Measurements from ENCODE around the gene SAMSN1.
"Not testable (repeated sequence)": the region's sequence is repeated elsewhere in the genome, so short reads cannot be mapped to it uniquely, and the experiment has no call there.

The SAMSN1 gene

DNA sequence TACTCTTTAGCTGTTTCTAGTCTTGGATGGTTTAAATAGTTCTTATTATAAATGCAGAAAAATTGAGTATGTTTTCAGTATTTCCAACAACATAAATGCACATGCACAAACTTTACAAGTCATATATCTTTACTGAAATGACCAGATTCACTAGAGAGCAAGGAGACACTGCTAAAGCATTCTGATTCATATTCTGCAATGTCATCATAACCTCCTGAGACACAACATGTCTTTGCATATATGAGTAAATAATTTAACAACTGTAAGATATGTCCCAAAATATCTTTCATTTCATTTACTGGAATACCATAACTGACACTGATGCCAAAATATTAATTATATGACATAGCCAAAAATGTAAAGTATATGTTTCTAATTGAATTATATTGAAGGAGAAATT is 16.8 kb upstream of the SAMSN1 start:
- no peak for DNase-seq

DNA sequence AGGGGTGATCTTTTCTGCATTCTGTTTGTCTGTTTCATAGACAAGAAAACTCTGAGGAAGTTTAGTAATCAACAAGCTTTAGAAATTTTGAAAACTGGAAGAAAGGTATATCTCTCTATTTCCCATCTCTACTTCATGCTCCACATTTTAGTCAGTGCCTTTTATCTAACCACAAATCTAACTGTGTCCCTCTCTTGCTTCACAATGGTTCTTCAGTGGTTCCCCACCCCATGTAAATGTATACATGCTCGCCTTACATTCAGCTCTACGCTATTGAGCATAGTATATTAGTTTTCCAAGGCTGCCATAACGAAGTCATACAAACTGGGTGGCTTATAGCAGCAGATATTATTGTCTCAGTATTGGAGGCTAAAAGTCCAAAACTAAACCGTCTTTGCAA is 14.4 kb upstream of the SAMSN1 start:
- no peak for DNase-seq

DNA sequence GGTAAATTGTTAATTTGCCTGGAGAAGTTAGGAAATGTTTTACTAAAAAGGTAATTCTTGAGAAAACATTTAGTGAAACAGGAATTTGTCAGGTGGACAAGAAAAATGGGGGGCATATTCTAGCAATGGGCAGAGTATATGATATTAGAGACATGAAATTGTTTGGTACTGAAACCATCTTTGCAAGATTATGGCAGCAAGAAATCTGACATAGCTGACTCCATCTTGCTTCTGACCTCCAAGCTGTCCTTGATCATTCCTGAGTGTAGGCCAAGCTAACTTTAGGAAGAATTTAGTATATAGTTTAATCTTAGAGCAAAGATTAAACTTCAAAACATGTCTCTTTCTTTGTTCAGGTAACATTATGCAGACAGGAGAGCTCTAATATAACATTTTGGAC is 14.0 kb upstream of the SAMSN1 start:
- DNase-seq = no peak

DNA sequence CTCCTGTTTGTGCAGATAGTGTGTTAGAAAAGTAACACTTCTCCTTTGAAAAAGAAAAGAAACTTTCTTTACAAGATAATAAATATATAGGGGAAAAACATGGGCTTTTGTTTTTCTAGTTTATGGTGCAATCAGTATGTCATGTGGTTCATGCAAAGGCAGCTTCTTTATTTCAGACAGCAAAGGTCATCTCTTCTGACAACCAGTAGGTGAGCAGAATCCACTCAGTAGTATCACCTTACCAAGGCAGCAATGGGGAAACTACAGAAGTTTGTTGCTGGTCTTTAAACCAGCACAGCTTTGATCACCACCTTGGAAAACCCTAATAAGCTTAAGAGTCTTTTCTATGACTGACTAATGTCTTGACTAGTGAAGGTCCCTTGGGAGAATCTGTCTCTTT is 13.0 kb upstream of the SAMSN1 start:
- DNase-seq = no peak

DNA sequence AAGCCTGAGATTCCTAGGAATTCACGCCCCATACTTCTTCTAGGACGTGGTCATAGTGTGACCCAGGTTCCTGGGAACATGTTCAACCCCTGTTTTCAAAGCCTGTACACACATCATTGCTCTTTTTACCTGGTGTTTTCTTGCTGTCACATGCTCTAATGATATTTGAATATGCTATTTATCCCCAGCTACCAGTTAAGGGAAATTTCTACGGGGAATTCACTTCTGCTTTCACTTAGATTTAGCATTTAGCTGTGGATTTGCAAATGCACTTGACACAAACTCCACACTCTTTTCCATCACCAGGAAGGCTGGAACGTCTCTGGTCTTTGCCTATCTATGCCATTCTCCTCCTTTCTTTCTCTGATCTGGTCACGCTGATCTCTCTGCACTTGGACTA is 11.3 kb upstream of the SAMSN1 start:
- DNase-seq = no peak

DNA sequence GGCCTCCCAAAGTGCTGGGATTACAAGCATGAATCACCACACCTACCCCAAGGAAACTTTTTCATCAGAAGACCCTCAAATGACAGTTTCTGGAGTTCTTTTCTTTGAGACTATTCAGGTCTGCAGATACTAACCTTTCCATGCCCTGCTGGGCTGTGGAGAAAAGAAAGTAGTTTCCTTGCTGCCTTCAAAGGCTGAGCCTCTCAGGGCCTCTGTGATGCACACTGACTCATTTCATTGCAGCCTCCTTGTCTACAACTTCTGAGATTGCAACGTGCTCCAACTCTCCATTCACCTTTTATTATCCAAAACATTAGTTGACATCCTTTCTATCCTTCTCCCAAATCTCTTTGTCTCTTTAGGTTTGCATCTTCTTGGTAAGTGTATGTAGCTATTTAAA is 8.8 kb upstream of the SAMSN1 start:
- DNase-seq = no peak

DNA sequence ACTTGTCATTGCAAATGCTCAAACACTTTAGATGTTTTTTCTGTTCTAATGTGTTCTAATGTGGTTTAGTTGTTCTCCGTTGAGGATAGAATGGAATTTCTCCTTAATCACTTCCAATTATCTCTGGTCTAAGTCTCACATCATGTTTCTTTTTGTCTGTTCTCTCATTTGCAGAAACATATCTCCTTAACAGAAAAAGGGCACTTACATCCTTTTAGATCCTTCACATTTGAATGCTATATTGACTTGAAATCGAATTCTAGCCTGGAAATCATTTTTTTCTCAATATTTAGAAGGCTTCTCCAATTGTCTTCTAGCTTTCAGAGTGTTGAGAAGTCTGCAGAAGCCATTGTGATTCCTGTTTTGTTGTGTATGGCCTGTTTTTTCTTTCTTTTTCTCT is 7.3 kb upstream of the SAMSN1 start:
- no peak for DNase-seq

DNA sequence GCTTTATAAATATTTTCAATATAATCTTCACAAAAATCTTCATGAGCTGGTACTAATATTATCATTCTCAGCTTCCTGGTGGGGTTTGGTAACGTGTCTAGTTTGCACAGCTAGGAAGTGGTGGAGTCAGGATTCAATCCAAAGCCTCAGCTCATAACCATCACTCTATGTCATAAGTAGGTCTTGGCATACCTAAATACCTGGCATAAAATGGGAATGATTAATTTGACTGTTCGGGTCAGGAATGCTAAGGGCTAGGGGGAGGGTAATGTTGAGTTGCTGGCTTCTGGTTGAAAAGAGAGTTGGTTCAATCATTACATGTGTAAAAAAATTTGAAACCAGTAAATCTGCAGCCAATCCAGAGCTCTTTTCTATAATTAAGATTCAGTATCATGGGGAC is 5.6 kb upstream of the SAMSN1 start:
- no peak for DNase-seq

DNA sequence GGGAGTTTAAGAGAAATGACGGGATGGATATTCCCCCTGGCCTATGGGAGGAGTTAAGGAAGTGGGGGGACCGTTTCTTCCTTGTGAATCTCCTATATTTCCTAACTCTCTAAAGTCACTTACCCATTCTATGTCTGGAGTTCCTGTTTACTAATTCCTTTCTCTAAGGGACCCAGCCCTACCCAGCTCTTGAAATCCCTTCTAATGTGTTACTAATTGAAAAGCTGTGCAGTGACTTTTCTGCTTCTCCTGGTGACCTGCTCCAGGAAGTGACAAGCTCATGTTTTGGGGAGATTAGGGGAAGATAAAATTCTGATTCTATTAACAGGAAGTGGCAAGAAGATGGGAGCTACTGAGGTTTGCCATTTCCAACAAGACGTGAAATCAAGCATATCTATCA is 4.0 kb upstream of the SAMSN1 start:
- DNase-seq = no peak

DNA sequence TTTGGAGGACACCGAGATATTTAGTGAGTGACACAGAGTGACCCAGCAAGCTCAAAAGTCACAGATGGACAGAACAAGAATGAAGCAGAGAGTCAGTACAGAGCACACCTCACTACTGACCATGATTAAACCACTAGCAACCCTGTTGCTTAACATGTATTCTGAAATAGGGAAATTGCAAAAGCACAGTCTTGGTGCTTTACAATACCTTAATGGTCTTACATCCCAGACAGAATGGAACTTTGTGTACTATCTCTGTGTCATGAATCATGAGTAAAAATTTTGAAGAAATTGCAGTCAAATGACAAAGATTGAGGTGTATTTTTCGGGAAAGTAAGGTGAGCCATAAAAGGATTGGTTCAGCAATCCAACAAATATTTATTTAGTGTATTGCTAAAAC is 2.7 kb upstream of the SAMSN1 start:
- no peak for DNase-seq

DNA sequence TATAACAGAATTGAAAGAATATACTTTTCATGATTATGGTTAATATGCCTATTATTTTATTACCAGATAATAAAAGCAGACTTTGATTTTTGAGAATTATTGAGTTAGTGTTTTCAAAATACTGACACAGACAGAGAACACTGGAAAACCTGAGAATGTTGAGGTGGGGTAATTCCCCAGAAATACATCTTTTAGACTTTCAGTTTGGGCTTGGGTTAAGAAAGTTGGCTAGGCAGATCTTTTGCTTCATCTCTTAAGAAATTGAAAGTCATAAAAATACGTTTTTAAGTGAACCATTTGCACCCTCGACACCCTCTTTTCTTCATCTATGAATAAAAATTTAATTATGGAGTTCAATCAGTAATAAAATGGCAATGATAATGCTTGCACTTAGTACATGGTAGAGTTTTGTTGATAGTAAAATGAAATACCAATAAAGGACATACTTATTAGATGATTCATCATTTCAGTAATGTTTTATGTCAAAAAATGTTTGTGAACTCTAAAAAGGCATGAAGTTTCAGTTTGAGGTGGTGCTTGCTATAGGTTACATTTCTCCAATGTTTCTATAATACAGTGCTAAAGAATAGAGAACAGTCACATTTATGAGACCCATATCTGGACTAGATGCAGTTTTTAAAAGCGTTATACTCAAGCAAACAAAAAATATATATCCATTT is 1.9 kb upstream of the SAMSN1 start:
- DNase-seq = no peak

DNA sequence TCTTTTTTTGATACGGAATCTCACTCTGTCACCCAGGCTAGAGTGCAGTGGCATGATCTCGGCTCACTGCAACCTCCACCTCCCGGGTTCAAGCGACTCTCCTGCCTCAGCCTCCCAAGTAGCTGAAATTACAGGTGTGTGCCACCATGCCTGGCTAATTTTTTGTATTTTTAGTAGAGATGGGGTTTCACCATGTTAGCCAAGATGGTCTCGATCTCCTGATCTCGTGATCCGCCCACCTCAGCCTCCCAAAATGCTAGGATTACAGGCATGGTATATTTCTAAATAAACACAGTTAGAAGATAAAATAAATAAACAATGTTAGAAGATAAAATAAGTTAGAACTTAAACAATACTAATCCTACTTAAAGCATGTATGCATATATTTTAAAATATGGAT is 604 bp upstream of the SAMSN1 start:
- DNase-seq = not testable (repeated sequence)

DNA sequence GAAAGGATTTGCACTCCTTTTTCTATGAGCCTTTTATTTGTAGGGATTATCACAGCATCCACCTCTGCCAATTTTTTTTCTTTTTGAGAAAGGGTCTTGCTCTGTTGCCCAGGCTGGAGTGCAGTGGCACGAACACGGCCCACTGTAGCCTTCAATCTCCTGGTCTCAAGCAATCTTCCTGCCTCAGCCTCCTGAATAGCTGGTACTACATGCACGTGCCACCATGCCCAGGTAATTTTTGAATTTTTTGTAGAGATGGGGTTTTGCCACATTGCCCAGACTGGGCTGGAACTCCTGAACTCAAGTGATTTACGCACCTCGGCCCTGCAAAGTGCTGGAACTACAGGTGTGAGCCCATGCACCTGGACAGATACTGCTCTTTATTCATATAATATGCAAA is 2.1 kb downstream of the SAMSN1 start:
- DNase-seq = no peak

DNA sequence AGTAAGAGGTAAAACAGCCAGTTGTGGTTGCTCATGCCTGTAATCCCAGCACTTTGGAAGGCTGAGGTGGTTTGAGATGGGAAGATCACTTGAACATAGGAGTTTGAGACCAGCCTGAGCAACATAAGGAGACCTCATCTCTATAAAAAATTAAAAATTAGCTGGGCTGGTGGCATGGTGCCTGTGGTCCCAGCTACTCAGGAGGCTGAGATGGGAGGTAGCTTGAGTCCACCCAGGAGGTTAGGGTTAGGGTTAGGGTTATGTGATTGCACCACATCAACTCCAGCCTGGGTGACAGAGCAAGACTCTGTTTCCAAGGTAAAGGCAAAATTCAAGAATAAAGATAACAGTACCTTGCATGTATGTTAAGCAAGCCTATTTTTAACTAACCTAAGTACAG is 3.5 kb downstream of the SAMSN1 start:
- no peak for DNase-seq

DNA sequence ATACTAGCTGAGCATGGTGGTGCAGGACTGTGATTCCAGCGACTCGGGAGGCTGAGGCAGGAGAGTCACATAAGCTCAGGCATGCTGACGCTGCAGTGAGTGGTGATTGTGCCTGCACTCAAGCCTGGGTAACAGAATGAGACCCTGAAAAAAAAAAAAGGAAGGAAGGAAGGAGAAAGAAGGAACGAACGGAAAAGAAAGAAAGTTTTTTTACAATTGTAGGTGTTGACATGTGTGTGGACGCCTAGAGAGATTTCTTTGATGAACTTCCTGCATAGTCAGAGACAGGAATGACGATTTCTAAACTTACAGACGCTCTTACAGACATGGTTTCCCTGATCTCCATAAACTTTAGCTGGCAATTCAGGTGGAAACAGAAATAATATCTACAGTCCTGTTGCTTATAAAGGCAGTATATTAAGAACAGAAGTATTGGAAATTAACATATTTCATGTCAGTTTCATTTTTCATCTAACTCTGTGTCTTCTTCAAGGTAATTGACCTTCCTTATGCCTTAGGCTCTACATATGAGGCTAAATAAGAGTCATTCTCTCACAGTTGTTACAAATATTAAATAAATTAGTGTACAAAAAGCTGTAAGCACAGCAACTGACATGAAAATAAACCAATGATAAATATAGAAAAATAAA is 4.1 kb downstream of the SAMSN1 start:
- no peak for DNase-seq

DNA sequence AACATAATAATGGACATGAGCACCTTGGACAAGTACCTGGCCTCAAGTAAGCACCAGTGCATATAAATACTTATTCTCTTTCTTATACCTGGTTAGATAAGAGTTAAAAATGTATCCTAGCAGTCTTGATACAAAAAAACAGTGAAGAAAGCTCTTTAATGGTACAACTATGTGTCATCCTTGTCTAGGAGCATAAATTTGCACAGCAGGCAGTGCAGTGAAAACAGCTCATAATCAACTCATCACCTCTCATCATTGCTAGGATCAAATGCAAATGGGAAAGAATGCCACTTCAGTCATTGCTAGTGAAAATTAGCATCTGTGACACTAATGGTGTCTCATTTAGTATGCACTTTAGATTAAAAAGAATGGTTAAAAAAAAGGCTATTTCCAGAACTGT is 7.6 kb downstream of the SAMSN1 start:
- DNase-seq = no peak

DNA sequence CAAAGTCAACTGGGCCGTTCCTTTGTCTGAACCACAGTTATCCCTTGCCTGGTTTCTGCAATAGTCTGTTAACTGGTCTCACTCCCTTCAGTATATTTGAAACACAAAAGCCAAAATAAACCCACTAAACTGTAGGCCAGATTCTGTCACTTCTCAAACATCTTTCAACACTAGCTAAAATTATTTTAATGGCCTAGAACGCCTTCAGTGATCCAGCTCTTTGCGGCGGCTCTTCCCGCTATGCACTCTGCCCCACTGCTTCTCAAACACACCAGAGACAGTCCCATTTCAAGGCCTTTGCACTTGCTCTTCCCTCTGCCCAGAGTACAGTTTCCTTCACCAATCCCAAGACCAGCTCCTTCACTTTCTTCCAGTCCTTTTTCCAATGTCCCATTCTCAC is 9.2 kb downstream of the SAMSN1 start:
- no peak for DNase-seq

DNA sequence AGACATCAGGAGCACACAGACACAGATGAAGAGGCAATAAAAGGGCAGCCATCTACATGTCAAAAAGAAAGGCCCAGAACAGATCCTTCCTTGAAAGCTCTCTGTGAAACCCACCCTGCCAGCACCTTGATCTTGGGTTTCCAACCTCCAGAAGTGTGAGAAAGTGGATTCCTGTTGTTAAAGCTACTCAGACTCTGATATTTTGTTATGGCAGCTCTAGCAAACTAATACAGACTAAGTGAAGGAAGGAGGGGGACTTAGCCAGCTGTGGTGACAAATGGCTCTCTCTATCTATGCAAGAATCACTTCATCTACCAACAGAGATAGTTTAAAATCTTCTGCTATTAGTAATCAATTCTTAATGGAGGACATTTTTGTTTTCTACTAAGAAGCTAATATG is 10.4 kb downstream of the SAMSN1 start:
- DNase-seq = no peak

DNA sequence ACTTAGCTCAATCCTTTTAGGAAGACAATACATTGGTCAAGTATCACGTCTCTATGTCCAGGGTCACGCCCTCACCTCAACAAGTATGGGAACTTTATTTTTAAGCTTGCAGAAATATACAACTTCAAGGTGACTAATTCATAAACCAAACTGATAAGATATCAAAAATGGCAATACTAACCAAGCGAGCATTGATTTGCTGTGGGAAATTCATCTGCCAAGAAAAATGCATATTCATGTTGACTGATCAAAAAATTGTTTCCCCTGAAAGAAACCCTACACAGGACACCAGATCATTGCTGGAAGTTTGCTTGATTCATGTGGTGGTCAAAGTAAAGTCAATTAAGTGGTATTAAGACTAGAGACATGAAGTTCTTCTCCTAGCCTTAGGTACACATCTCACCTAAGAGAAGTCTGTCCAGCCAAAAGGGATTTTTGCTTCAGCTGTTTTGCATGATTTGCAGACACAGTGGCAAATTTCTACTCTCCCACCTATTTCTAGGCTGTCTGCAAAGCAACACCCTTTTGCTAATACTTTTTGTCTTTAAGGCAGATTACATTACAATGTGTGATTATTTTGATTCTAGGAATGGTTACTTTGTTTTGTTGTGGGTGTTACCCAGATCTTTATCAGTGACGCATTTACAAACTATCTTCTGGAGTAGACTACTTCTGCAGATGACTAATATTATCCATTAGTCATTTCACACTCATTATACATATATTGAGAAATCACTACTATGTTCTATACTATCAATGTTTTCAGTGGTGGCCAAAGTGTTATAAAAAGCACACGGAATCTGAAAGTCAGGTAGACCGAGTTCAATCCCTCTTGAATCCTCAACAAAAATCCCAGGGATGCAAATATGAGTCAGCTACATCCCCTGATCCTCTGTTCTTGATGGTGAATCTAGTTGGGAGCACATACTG is 12.4 kb downstream of the SAMSN1 start:
- DNase-seq = no peak

DNA sequence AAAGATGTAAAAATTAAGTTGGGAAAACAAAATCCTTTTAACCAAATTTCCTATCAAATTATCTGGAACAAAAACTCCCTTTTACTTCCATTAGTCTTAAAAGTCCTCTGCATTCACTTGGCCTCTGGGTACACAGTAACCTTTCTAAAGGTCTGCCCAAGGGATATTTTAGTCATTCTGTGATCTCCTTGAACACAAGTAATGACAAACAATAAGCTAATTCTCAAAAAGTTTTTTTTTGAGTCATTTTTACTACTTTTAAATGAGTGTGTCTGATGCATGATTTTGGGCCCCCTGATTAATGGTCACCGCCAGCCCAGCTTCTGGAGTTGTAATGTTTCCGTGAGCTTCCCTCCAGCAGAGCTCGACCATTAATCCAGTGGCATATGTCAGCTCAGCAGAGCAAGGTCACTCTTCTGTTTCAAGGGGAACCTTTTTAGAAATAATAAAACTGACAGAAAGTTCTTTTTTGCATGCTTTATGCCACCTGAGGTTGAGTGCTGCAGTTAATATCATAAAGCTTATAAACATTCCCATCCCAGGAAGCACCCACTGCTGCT is 14.3 kb downstream of the SAMSN1 start:
- no peak for DNase-seq

DNA sequence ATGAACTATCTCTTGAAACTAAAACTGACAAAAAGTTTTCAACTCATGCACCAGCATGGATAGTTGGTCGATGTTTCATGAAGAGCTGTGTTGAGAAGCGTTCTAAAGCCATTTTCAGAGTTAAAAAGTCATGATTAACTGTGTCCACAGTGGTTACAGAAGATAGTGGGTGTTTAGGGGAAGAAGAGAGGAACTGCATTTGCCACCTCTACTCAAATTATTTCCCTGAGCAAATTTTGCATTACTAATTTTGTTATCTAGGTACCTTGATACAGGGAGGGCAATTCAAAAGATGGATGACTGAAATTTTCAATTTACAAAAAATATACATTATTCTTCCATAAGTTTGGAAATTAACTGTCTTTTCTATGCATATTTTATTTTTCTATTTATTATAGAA is 15.5 kb downstream of the SAMSN1 start:
- no peak for DNase-seq

DNA sequence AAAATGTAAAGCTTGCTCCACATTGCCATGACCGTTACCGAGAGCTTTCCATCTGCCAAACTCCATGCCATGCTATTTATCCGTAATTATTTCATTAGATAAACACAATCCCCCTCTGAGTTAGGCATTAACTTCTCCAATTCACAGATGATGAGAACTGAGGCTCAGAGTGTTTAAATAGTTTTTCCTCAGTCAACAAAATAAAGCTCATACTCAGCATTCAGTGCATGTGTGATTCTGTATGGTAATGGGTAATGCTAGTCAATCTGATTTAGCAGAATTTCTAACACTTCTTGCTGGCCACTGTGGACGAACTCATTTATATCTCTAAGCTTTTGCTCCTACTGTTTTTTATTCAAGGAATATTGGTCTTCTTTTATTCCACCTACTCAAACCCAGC is 17.3 kb downstream of the SAMSN1 start:
- no peak for DNase-seq

Measured in NCI-H510A treated with DMSO at 0.1 percent for 48 hours (cell line).